DND-41 (cell line): ENCODE measurements around the gene CDC25B.

Source experiments
- CTCF ChIP-seq: IDR thresholded peaks from 2 replicates; pipeline ENCODE4 v1.5.1; 2012; ENCODE audit warnings: borderline replicate concordance, low read length, moderate library complexity, mild to moderate bottlenecking; ENCODE audit not compliant: poor library complexity, severe bottlenecking; ENCODE audit errors: extremely low read depth
- EZH2 ChIP-seq: IDR thresholded peaks from 3 replicates; pipeline ENCODE4 v1.6.1; 2012; ENCODE audit warnings: borderline replicate concordance, low read depth, mild to moderate bottlenecking, moderate library complexity, low read length, inconsistent platforms; ENCODE audit not compliant: severe bottlenecking

- TF ChIP-seq CTCF: no peak
- no peak for TF ChIP-seq EZH2
These were observed 5.7 kb downstream of the CDC25B start for GRCh38 chr20:3801846-3802245.
